ENCODE results near the gene ZFAND3. TPM values are rescaled to one million over a fixed set of nuclear protein-coding genes. Genes with fewer than 3 reads are reported as not detected.

ZFAND3 gene
- total RNA-seq, 1 experiment from 2014 or later: 64.0 TPM

DNA sequence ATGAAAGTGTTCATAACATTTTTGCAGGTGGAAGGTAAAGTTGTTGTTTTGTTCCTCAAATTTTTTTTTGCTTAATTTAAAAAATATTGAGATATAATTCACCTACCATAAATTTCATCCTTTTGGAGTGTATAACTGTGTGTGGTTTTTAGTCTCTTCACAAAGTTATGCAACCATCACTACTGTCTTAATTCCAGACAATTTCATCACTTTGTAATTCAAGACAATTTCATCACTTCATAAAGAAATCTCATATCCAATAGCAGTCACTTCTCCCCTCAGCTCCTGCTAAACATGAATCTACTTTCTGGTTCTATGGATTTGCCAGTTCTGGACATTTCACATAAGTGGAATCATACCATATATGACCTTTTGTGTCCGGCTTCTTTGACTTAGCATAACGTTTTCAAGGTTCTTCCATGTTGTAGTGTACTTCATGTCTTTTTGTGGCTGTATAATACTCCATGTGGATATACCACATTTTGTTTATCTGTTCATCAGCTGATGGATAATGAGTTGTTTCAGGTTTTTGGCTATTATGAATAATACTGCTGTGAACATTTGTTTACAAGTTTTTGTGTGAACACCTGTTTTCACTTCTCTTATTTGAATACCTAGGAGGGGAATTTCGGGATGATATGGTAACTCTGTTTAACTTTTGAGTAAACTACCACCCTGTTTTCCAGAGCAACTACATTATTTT lies 18.8 kb downstream of the ZFAND3 start:
- intact Hi-C loops (cut with micrococcal nuclease; ENCODE audit: unreplicated experiment): no loop called here
- ChIA-PET POLR2A (ENCODE audit: low non-redundant PET) (no interaction called here), CTCF (no interaction called here)
- no peak overlapping the region for H3K4me3 ChIP-seq (ENCODE audit: low read depth, low read length, poor library complexity, severe bottlenecking)
- H3K9me3 ChIP-seq (ENCODE audit: low read depth, low read length, poor library complexity, severe bottlenecking): peaks cover 10% of the 10 kb centered on the region
- no peak for TF ChIP-seq EZH2 (IDR thresholded peaks at IDR 0.05; ENCODE audit: borderline replicate concordance, low read depth, low read length, poor library complexity, severe bottlenecking)
- TF ChIP-seq CTCF (conservative IDR thresholded peaks at IDR 0.05; ENCODE audit: low read depth, low read length): no peak
- peaks cover 8% of the 10 kb centered on the region for H3K36me3 ChIP-seq (ENCODE audit: insufficient read depth, low read length, poor library complexity, severe bottlenecking)
- no peaks in the 10 kb centered on the region for H3K27me3 ChIP-seq (replicated peaks; ENCODE audit: insufficient read depth, low read depth, low read length, poor library complexity)
- H3K4me1 ChIP-seq (ENCODE audit: insufficient read depth, low read length, poor library complexity, severe bottlenecking): peaks cover 14% of the 10 kb centered on the region
- no TSS peak for BruUV-seq (replicated peaks)
- peak overlapping the region; percentile 35 for H3K27ac ChIP-seq (ENCODE audit: low read depth, low read length, poor library complexity, severe bottlenecking)
- no peak for DNase-seq (ENCODE audit: low spot score)

DNA sequence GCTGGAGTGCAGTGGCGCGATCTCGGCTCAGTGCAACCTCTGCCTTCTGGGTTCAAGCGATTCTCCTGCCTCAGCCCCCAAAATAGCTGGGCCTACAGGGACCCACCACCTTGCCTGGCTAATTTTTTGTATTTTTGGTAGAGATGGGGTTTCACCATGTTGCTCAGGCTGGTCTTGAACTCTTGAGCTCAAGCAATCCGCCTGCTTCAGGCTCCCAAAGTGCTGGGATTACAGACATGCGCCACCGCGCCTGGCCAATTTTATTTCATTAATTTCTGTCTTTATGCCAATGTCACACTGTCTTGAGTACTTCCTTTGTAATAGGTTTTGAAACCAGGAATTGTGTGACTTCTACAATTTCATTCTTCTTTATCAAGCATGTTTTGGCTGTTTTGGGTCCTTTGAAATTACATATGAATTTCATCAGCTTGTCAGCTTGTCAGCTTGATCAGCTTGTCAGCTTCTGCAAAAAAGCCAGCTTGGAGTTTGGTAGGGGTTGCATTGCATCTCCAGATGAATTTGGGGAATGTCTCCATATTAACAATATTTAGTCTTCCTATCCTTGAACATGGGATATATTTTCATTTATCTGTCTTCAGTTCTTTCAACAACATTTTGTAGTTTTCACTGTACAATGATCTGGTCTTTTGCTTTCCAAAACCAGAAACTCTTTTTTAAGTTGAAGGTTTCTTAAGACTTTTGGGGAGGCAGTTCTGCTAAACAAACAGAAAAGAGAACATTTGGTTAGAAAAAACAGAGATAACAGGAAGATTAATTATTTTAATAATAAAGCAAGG lies 20.8 kb downstream of the ZFAND3 start:
- DNase-seq (ENCODE audit: low spot score): peak; percentile 42
- Histone ChIP-seq H3K27ac (ENCODE audit: low read depth, low read length, poor library complexity, severe bottlenecking) (peak overlapping the region; percentile 59), H3K9me3 (ENCODE audit: low read depth, low read length, poor library complexity, severe bottlenecking) (no peaks in the 10 kb centered on the region), H3K36me3 (ENCODE audit: insufficient read depth, low read length, poor library complexity, severe bottlenecking) (no peaks in the 10 kb centered on the region), H3K27me3 (replicated peaks; ENCODE audit: insufficient read depth, low read depth, low read length, poor library complexity) (no peaks in the 10 kb centered on the region), H3K4me3 (ENCODE audit: low read depth, low read length, poor library complexity, severe bottlenecking) (no peak overlapping the region), H3K4me1 (ENCODE audit: insufficient read depth, low read length, poor library complexity, severe bottlenecking) (peaks cover 17% of the 10 kb centered on the region)
- no TSS peak for BruUV-seq (replicated peaks)
- TF ChIP-seq EZH2 (IDR thresholded peaks at IDR 0.05; ENCODE audit: borderline replicate concordance, low read depth, low read length, poor library complexity, severe bottlenecking): no peak
- no peak for TF ChIP-seq CTCF (conservative IDR thresholded peaks at IDR 0.05; ENCODE audit: low read depth, low read length)
- POLR2A ChIA-PET (ENCODE audit: low non-redundant PET): interaction anchor here (0.6 to 0.7 kb wide), 2 partner anchors 17 to 232 kb away, joined by 3 read pairs; no protein-coding TSS in a partner anchor
- intact Hi-C loops (cut with micrococcal nuclease; ENCODE audit: unreplicated experiment): no loop called here
- CTCF ChIA-PET: no interaction called here

- H3K4me3 ChIP-seq (ENCODE audit: low read depth, low read length, poor library complexity, severe bottlenecking): no peak overlapping the region
- intact Hi-C loops (cut with micrococcal nuclease; ENCODE audit: unreplicated experiment): no loop called here
- POLR2A ChIA-PET (ENCODE audit: low non-redundant PET): no interaction called here
- TF ChIP-seq EZH2 (IDR thresholded peaks at IDR 0.05; ENCODE audit: borderline replicate concordance, low read depth, low read length, poor library complexity, severe bottlenecking) (no peak), CTCF (conservative IDR thresholded peaks at IDR 0.05; ENCODE audit: low read depth, low read length) (no peak)
- H3K36me3 ChIP-seq (ENCODE audit: insufficient read depth, low read length, poor library complexity, severe bottlenecking): no peaks in the 10 kb centered on the region
- CTCF ChIA-PET: no interaction called here
- DNase-seq (ENCODE audit: low spot score): no peak
- H3K27ac ChIP-seq (ENCODE audit: low read depth, low read length, poor library complexity, severe bottlenecking): peak overlapping the region; percentile 59
- peaks cover 23% of the 10 kb centered on the region for H3K4me1 ChIP-seq (ENCODE audit: insufficient read depth, low read length, poor library complexity, severe bottlenecking)
- no peaks in the 10 kb centered on the region for H3K9me3 ChIP-seq (ENCODE audit: low read depth, low read length, poor library complexity, severe bottlenecking)
- BruUV-seq (replicated peaks): no TSS peak
- H3K27me3 ChIP-seq (replicated peaks; ENCODE audit: insufficient read depth, low read depth, low read length, poor library complexity): no peaks in the 10 kb centered on the region
Measured at GRCh38 chr6:37840940-37841300, 21.4 kb downstream of the ZFAND3 start.
